Activated T-cell treated with anti-CD3 and anti-CD28 coated beads, Interleukin-2, amount 50 U/mL, for 4 hours (primary cell): Measurements from ENCODE around the gene CDKN2C. TPM values are rescaled to one million over a fixed set of nuclear protein-coding genes. Genes with fewer than 3 reads are reported as not detected.
"Not testable (repeated sequence)": the region's sequence is repeated elsewhere in the genome, so short reads cannot be mapped to it uniquely, and the experiment has no call there.

Experiments
- ATAC-seq, 2 donors: fragments of 200-7000 bp; cut with Tn5 transposase; one replicate each; pipeline ENCODE4 v1.10.0; 2021
- DNase-seq: peaks from one replicate; pipeline ENCODE4 v3.0.0-alpha.2; 2020
- H3K27me3 Mint-ChIP-seq: one replicate; pipeline ENCODE4 v1.8.0; 2021; ENCODE audit warnings: low read depth, mixed read lengths
- H3K36me3 Mint-ChIP-seq: one replicate; pipeline ENCODE4 v1.8.0; 2022; ENCODE audit warnings: mixed read lengths; ENCODE audit not compliant: insufficient read depth
- H3K4me1 Mint-ChIP-seq: one replicate; pipeline ENCODE4 v1.8.0; 2021; ENCODE audit warnings: low read depth, mixed read lengths
- H3K4me3 Mint-ChIP-seq: one replicate; pipeline ENCODE4 v1.8.0; 2021; ENCODE audit warnings: mild to moderate bottlenecking, moderate library complexity, mixed read lengths
- H3K9me3 Mint-ChIP-seq: one replicate; pipeline ENCODE4 v1.8.0; 2021; ENCODE audit warnings: mixed read lengths
- total RNA-seq, 3 donors: library from RNA; stranded (reverse); gene quantifications; one replicate each; pipeline ENCODE4 v1.2.1, GENCODE V29; 2021

Gene CDKN2C
- total RNA-seq, 3 donors from 2014 or later, result 1.4 to 2.6 (median 1.4) TPM

DNA sequence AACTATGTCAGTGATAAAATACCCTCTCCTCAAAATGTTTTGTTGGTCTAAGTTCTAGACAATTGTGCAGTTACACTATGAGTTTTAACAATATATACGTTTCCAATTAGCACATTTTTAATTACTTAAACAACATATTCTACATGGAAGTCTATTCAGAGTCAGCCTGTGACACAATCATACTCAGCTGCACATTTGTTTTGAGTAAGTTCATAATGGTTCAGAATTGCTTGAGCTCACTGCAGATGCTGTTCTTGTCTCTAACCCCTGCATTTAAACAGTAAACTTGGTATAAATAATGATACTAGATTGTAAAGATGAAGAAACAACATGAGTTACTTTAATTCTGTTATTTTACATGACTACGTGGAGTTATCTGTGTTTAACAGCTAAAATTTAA lies 30.6 kb downstream of the CDKN2C start:
- ATAC-seq (no peak), DNase-seq (no peak)
- peaks cover 6% of the 10 kb centered on the region for H3K27me3 Mint-ChIP-seq
- H3K4me3 Mint-ChIP-seq, result no peak overlapping the region
- H3K36me3 Mint-ChIP-seq, result no peaks in the 10 kb centered on the region
- no peaks in the 10 kb centered on the region for H3K9me3 Mint-ChIP-seq
- no peaks in the 10 kb centered on the region for H3K4me1 Mint-ChIP-seq

GRCh38 chr1:51002516-51002915 lies 32.5 kb downstream of the CDKN2C start:
- H3K27me3 Mint-ChIP-seq, result peaks cover 6% of the 10 kb centered on the region
- H3K36me3 Mint-ChIP-seq, result no peaks in the 10 kb centered on the region
- H3K9me3 Mint-ChIP-seq, result peaks cover 4% of the 10 kb centered on the region
- H3K4me3 Mint-ChIP-seq, result no peak overlapping the region
- no peaks in the 10 kb centered on the region for H3K4me1 Mint-ChIP-seq
- DNase-seq (no peak), ATAC-seq (no peak)

DNA sequence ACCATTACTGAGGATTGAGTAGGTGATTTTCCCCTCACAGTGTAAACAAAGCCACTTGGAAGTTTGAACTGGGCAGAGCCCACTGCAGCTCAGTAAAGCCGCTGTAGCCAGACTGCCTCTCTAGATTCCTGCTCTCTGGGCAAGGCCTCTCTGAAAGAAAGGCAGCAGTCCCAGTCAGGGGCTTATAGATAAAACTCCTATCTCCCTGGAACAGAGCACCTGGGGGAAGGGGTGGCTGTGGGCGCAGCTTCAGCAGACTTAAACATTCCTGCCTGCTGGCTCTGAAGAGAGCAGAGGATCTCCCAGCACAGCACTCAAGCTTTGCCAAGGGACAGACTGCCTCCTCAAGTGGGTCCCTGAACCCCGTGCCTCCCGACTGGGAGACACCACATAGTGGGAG lies 35.5 kb downstream of the CDKN2C start:
- H3K36me3 Mint-ChIP-seq, DNase-seq, H3K4me1 Mint-ChIP-seq, ATAC-seq, H3K4me3 Mint-ChIP-seq, H3K27me3 Mint-ChIP-seq: not testable (repeated sequence)
- peaks cover 12% of the 10 kb centered on the region for H3K9me3 Mint-ChIP-seq

DNA sequence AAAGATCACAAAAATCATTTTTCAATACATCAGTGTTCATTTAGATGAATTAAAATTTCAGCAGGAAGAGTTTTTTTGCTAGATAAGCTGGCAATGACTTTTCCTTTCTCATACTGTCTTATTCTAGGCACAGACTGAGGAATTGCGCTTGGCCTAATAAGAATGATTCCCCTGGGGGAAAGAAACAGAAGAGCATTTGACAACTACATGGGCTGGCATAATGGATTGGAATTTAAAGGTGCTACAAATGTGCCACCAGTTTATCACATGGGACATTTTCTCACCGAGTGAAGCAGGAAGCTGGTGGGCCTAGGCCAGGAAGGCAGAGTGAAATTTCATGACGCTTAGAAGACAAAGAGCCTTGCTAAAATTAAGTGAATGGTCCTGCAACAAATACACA lies 39.3 kb downstream of the CDKN2C start:
- ATAC-seq (no peak), DNase-seq (no peak)
- no peak overlapping the region for H3K4me3 Mint-ChIP-seq
- no peaks in the 10 kb centered on the region for H3K36me3 Mint-ChIP-seq
- H3K4me1 Mint-ChIP-seq, result no peaks in the 10 kb centered on the region
- H3K27me3 Mint-ChIP-seq, result peaks cover 6% of the 10 kb centered on the region
- peaks cover 14% of the 10 kb centered on the region for H3K9me3 Mint-ChIP-seq

GRCh38 chr1:51014878-51015277 lies 44.8 kb downstream of the CDKN2C start:
- H3K4me3 Mint-ChIP-seq, result no peak overlapping the region
- no peaks in the 10 kb centered on the region for H3K36me3 Mint-ChIP-seq
- ATAC-seq, result no peak
- no peaks in the 10 kb centered on the region for H3K4me1 Mint-ChIP-seq
- DNase-seq, result no peak
- H3K9me3 Mint-ChIP-seq, result peaks cover 3% of the 10 kb centered on the region
- H3K27me3 Mint-ChIP-seq, result peaks cover 6% of the 10 kb centered on the region

DNA sequence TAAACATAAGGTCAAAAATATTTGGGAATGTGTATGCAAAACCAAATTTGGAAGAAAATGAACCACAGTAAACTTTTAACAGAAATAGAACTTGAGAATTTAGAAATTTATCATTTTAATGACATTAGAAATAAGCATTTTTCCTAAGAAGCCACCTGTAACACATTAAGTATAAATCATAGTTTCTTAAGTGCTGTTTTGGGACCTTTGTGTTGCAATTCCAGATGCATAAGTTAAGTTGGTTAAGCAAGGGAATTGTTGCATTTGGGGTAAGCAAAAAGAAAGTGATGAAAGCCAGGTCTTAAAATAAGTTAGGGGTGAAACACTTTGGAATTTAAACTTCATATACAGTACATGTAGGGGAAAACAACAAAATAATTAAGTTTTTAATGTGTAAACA lies 49.8 kb downstream of the CDKN2C start:
- Mint-ChIP-seq H3K27me3 (peaks cover 11% of the 10 kb centered on the region), H3K4me1 (no peaks in the 10 kb centered on the region), H3K9me3 (no peaks in the 10 kb centered on the region), H3K4me3 (no peak overlapping the region), H3K36me3 (no peaks in the 10 kb centered on the region)
- ATAC-seq (no peak), DNase-seq (no peak)

Other genes starting within 250 kb of the CDKN2C start
- gene FAF1, start 10.0 kb upstream of the CDKN2C start, total RNA-seq, result 10 to 100 TPM; 59.8 to 64.2 (median 60.1) TPM
- gene C1orf185, start 132.0 kb downstream of the CDKN2C start, total RNA-seq, result not detected